ENCODE results near the gene DDX59. TPM values are rescaled to one million over a fixed set of nuclear protein-coding genes. Genes with fewer than 3 reads are reported as not detected.

DDX59 gene
- total RNA-seq, 1 donor from 2014 or later = 19.0 TPM

GRCh38 chr1:200676829-200677228 lies 7.1 kb upstream of the DDX59 start:
- H3K4me3 Mint-ChIP-seq = no peak overlapping the region
- no peaks in the 10 kb centered on the region for H3K9me3 Mint-ChIP-seq
- H3K4me1 Mint-ChIP-seq (ENCODE audit: unreplicated experiment) = peaks cover 7% of the 10 kb centered on the region
- TF ChIP-seq, protein P1, sequence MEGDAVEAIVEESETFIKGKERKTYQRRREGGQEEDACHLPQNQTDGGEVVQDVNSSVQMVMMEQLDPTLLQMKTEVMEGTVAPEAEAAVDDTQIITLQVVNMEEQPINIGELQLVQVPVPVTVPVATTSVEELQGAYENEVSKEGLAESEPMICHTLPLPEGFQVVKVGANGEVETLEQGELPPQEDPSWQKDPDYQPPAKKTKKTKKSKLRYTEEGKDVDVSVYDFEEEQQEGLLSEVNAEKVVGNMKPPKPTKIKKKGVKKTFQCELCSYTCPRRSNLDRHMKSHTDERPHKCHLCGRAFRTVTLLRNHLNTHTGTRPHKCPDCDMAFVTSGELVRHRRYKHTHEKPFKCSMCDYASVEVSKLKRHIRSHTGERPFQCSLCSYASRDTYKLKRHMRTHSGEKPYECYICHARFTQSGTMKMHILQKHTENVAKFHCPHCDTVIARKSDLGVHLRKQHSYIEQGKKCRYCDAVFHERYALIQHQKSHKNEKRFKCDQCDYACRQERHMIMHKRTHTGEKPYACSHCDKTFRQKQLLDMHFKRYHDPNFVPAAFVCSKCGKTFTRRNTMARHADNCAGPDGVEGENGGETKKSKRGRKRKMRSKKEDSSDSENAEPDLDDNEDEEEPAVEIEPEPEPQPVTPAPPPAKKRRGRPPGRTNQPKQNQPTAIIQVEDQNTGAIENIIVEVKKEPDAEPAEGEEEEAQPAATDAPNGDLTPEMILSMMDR (conservative IDR thresholded peaks at IDR 0.05) = no peak
- no peaks in the 10 kb centered on the region for H3K27me3 Mint-ChIP-seq
- H3K36me3 Mint-ChIP-seq = no peaks in the 10 kb centered on the region
- DNase-seq (ENCODE audit: extremely low spot score, unreplicated experiment) = no peak
- no peak overlapping the region for H3K27ac Mint-ChIP-seq

DNA sequence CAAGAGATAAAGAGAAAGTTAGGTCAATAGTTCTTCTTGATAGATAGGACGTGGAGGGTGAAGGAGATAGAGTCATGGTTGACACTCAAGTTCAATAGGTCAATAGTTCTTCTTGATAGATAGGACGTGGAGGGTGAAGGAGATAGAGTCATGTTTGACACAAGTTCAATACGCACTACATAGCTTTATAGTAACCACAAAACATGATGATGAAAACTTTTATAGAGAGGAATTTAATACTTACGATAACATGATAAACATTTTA lies 5.8 kb upstream of the DDX59 start:
- no peak overlapping the region for H3K4me3 Mint-ChIP-seq
- H3K4me1 Mint-ChIP-seq (ENCODE audit: unreplicated experiment) = peaks cover 16% of the 10 kb centered on the region
- TF ChIP-seq, protein P1 (conservative IDR thresholded peaks at IDR 0.05) = no peak
- DNase-seq (ENCODE audit: extremely low spot score, unreplicated experiment) = no peak
- no peaks in the 10 kb centered on the region for H3K36me3 Mint-ChIP-seq
- no peak overlapping the region for H3K27ac Mint-ChIP-seq
- no peaks in the 10 kb centered on the region for H3K27me3 Mint-ChIP-seq
- no peaks in the 10 kb centered on the region for H3K9me3 Mint-ChIP-seq

DNA sequence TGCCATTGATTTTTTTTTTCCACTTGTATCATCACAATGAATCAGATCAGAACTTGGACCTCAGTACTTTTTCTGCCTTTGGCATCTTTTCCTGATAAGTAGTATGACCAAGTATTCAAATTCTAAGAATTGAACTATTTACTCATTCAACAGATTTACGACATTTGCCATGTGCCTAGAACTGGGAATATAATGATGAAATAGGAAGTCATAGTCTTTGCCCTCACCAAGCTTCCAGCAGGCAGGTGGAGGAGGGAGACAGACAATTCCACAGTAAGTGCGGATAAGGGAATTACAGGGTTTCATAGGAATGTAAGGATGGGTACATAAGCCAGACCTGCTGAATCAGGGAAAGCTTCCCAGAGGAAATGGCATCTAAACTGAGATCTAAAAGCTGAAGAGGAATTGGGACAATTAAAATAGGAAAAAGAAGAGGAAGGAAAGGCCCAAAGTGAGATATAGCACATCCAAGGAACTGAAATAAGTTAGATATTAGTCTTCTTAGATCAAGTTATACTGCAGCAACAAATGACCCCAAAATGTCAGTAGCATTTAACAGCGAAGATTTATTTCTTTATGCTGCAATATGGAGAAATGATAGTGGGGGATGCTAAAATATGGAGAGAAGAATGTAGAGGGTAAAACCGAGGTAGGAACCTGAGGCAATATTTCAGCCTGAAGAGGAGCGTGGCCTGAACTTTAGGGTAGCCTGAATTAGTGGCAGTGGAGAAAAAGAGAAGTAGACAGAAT lies 5.3 kb upstream of the DDX59 start:
- TF ChIP-seq, protein P1 (conservative IDR thresholded peaks at IDR 0.05) = no peak
- Mint-ChIP-seq H3K27me3 (no peaks in the 10 kb centered on the region), H3K27ac (peak overlapping the region; percentile 60), H3K4me1 (ENCODE audit: unreplicated experiment) (peaks cover 20% of the 10 kb centered on the region), H3K9me3 (no peaks in the 10 kb centered on the region), H3K4me3 (no peak overlapping the region), H3K36me3 (no peaks in the 10 kb centered on the region)
- DNase-seq (ENCODE audit: extremely low spot score, unreplicated experiment) = no peak

DNA sequence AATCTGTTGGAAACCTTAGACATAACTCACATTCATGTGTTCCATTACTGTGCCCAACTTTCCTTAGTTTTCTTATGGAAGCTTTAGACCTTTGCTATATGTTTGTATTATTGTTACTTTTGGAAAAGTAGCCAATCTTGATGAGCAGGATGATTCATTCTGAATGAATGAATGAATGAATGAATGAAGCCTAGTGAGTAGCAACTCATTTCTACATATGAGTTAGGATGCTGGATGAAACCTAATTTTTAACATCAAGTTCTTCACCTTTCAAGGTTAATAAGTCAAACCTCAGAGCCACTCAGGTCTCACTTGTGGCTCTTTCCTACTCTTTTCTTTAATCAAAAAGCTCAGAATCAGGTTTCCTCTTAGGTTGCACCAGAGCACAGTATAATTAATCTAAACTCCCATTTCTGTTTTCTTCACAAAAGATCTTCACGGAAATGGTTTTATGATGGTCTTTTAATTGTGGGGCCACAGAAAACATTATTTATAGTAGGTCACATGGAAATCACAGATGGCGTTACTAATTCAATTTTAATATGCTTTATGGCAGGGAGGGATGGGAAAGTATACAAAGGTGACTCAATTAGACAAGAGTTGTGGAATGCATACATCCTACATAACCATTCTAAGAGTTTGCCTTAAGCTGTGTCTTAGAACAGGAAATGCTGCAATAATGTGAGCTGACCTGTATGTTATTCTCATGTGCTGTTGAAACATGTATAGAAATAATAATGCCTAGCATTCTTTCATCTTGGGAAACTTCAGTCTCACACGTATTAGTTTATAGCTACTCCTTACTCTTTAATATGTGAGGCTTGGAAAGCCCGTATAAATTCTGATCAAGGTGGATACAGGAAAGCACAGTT lies 4.5 kb upstream of the DDX59 start:
- H3K4me1 Mint-ChIP-seq (ENCODE audit: unreplicated experiment) = peaks cover 20% of the 10 kb centered on the region
- DNase-seq (ENCODE audit: extremely low spot score, unreplicated experiment) = no peak
- no peaks in the 10 kb centered on the region for H3K9me3 Mint-ChIP-seq
- peak overlapping the region; percentile 60 for H3K27ac Mint-ChIP-seq
- no peaks in the 10 kb centered on the region for H3K27me3 Mint-ChIP-seq
- no peaks in the 10 kb centered on the region for H3K36me3 Mint-ChIP-seq
- peak overlapping the region; percentile 53 for H3K4me3 Mint-ChIP-seq
- TF ChIP-seq, protein P1 (conservative IDR thresholded peaks at IDR 0.05) = no peak

DNA sequence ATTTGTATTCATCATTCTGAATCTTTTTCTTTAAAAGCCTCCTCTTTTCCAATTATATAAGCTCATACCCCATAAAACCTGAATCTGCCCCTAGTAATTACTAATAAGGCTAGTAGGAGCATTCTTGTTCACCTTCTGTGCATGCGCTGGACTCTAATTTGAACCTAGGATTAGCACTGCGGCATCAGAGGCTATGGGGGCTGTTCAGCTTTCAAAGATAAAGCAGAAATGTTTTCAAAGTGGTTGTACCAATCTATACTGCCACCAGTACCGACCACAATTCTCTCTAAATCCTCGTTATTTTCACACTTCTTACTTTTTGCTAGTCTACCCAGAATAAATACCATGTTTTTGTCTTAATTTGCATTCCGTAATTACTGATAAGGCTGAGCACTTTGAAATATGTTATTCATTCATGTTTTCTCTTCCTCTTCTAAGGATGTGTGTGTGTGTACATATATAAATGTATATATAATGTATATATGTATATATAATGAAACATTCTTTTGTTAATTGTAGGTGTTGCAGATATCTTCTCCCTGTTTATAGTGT lies 1.6 kb upstream of the DDX59 start:
- peaks cover 26% of the 10 kb centered on the region for H3K4me1 Mint-ChIP-seq (ENCODE audit: unreplicated experiment)
- no peak for DNase-seq (ENCODE audit: extremely low spot score, unreplicated experiment)
- TF ChIP-seq, protein P1 (conservative IDR thresholded peaks at IDR 0.05) = no peak
- peak overlapping the region; percentile 98 for H3K4me3 Mint-ChIP-seq
- H3K27ac Mint-ChIP-seq = peak overlapping the region; percentile 16
- H3K9me3 Mint-ChIP-seq = no peaks in the 10 kb centered on the region
- peaks cover 10% of the 10 kb centered on the region for H3K36me3 Mint-ChIP-seq
- H3K27me3 Mint-ChIP-seq = no peaks in the 10 kb centered on the region

Measured in type B pancreatic cell (in vitro differentiated cells).